ENCODE data around the gene TMEM232. TPM values are rescaled to one million over a fixed set of nuclear protein-coding genes. Genes with fewer than 3 reads are reported as not detected.
"Not testable (repeated sequence)": the region's sequence is repeated elsewhere in the genome, so short reads cannot be mapped to it uniquely, and the experiment has no call there.

The TMEM232 gene
- total RNA-seq, 4 donors from 2014 or later, result 1.3 to 19.3 (median 7.1) TPM; not detected in 1

- no peaks in the 10 kb centered on the region for H3K27me3 ChIP-seq
- DNase-seq, result no peak
- intact Hi-C loops (cut with DNase I; ENCODE audit: low total_unique reads), result no loop called here
- no peak overlapping the region for H3K27ac ChIP-seq
- H3K36me3 ChIP-seq, result no peaks in the 10 kb centered on the region
- TF ChIP-seq POLR2A (IDR thresholded peaks at IDR 0.05) (no peak), CTCF (IDR thresholded peaks at IDR 0.05) (no peak)
- H3K4me3 ChIP-seq, result no peak overlapping the region
- no peaks in the 10 kb centered on the region for H3K9me3 ChIP-seq
- H3K4me1 ChIP-seq, result no peaks in the 10 kb centered on the region
Observed at GRCh38 chr5:110735556-110735955, 9.1 kb upstream of the TMEM232 start.

- H3K27me3 ChIP-seq, result no peaks in the 10 kb centered on the region
- no peak overlapping the region for H3K4me3 ChIP-seq
- no peaks in the 10 kb centered on the region for H3K4me1 ChIP-seq
- no peaks in the 10 kb centered on the region for H3K36me3 ChIP-seq
- H3K9me3 ChIP-seq, result no peaks in the 10 kb centered on the region
- no peak overlapping the region for H3K27ac ChIP-seq
- intact Hi-C loops (cut with DNase I; ENCODE audit: low total_unique reads), result no loop called here
- no peak for DNase-seq
- TF ChIP-seq POLR2A (IDR thresholded peaks at IDR 0.05) (no peak), CTCF (IDR thresholded peaks at IDR 0.05) (no peak)
Observed at GRCh38 chr5:110734101-110734500, 7.6 kb upstream of the TMEM232 start.

GRCh38 chr5:110731499-110731898 is 5.0 kb upstream of the TMEM232 start:
- H3K4me1 ChIP-seq; H3K27me3 ChIP-seq; H3K36me3 ChIP-seq; intact Hi-C loops (cut with DNase I; ENCODE audit: low total_unique reads); H3K4me3 ChIP-seq; DNase-seq; H3K27ac ChIP-seq; H3K9me3 ChIP-seq: not testable (repeated sequence)

- Histone ChIP-seq H3K27ac (no peak overlapping the region), H3K9me3 (no peaks in the 10 kb centered on the region), H3K36me3 (no peaks in the 10 kb centered on the region), H3K4me1 (no peaks in the 10 kb centered on the region), H3K27me3 (no peaks in the 10 kb centered on the region), H3K4me3 (peak overlapping the region; percentile 10 to 28)
- no peak for DNase-seq
- intact Hi-C loops (cut with DNase I; ENCODE audit: low total_unique reads), result no loop called here
- no peak for TF ChIP-seq POLR2A (IDR thresholded peaks at IDR 0.05)
- TF ChIP-seq CTCF (IDR thresholded peaks at IDR 0.05), result no peak
Observed at GRCh38 chr5:110727025-110727314, 499 bp upstream of the TMEM232 start.

GRCh38 chr5:110718311-110718710 is 8.2 kb downstream of the TMEM232 start:
- TF ChIP-seq POLR2A (IDR thresholded peaks at IDR 0.05) (no peak), CTCF (IDR thresholded peaks at IDR 0.05) (no peak)
- no peaks in the 10 kb centered on the region for H3K4me1 ChIP-seq
- no peak overlapping the region for H3K4me3 ChIP-seq
- H3K27ac ChIP-seq, result no peak overlapping the region
- DNase-seq, result no peak
- H3K36me3 ChIP-seq, result no peaks in the 10 kb centered on the region
- no peaks in the 10 kb centered on the region for H3K27me3 ChIP-seq
- intact Hi-C loops (cut with DNase I; ENCODE audit: low total_unique reads), result no loop called here
- H3K9me3 ChIP-seq, result no peaks in the 10 kb centered on the region
